Keratinocyte (primary cell): Measurements from ENCODE around the gene SCAF1. TPM values are rescaled to one million over a fixed set of nuclear protein-coding genes. Genes with fewer than 3 reads are reported as not detected.

Source experiments
- DNase-seq: peaks from one replicate; pipeline ENCODE4 v3.0.0-alpha.2; 2011; ENCODE audit warnings: low read depth, missing footprints, low spot score
- FAIRE-seq: peaks from 2 replicates; lab custom pipeline; 2011; peaks lifted over from hg19 to GRCh38; lab: Jason Lieb, UNC
- H2AFZ ChIP-seq: 2 replicates; pipeline ENCODE4 v1.6.0; 2012; ENCODE audit warnings: low read length, control low read depth, inconsistent platforms; ENCODE audit not compliant: control insufficient read depth
- H3K27ac ChIP-seq: 2 replicates; pipeline ENCODE4 v1.5.1; 2011; ENCODE audit warnings: low read length; ENCODE audit not compliant: control insufficient read depth, insufficient read depth
- H3K27me3 ChIP-seq: 3 replicates; pipeline ENCODE4 v1.6.0; 2011; ENCODE audit warnings: low read length; ENCODE audit not compliant: control insufficient read depth, insufficient read depth; ENCODE audit errors: extremely low read depth
- H3K36me3 ChIP-seq, 2 experiments: 2 replicates in 1 of 2; 3 replicates in 1 of 2; pipeline ENCODE4 v1.5.1; 2011; ENCODE audit warnings: low read length in 2 of 2, mild to moderate bottlenecking in 1 of 2; ENCODE audit not compliant: control insufficient read depth in 2 of 2, insufficient read depth in 2 of 2; ENCODE audit errors: extremely low read depth in 1 of 2
- H3K4me1 ChIP-seq: 3 replicates; pipeline ENCODE4 v1.5.1; 2011; ENCODE audit warnings: low read length; ENCODE audit not compliant: control insufficient read depth, insufficient read depth; ENCODE audit errors: extremely low read depth
- H3K4me2 ChIP-seq: 3 replicates; pipeline ENCODE4 v1.6.0; 2011; ENCODE audit warnings: low read depth, low read length; ENCODE audit not compliant: control insufficient read depth, insufficient read depth; ENCODE audit errors: extremely low read depth
- H3K4me3 ChIP-seq, 3 experiments: fragments of 200-600 bp in 1 of 3; sonication (generic) in 1 of 3; 2 replicates in 2 of 3; 3 replicates in 1 of 3; pipeline ENCODE4 v1.5.1; 2011 to 2016; ENCODE audit warnings: low read length in 3 of 3, mild to moderate bottlenecking in 3 of 3, control low read depth in 2 of 3, inconsistent platforms in 1 of 3, low read depth in 1 of 3, mixed read lengths in 1 of 3, mixed run types in 1 of 3, moderate library complexity in 1 of 3; ENCODE audit not compliant: control insufficient read depth in 2 of 3, insufficient read depth in 2 of 3; ENCODE audit errors: extremely low read depth in 1 of 3
- H3K79me2 ChIP-seq: 2 replicates; pipeline ENCODE4 v1.6.0; 2012; ENCODE audit warnings: low read length; ENCODE audit not compliant: control insufficient read depth, insufficient read depth
- H3K9ac ChIP-seq: 3 replicates; pipeline ENCODE4 v1.6.0; 2011; ENCODE audit warnings: low read length; ENCODE audit not compliant: control insufficient read depth, insufficient read depth; ENCODE audit errors: extremely low read depth
- H3K9me1 ChIP-seq: 3 replicates; pipeline ENCODE4 v1.6.0; 2011; ENCODE audit warnings: low read length; ENCODE audit not compliant: control insufficient read depth, insufficient read depth; ENCODE audit errors: extremely low read depth
- H3K9me3 ChIP-seq: 2 replicates; pipeline ENCODE4 v1.5.1; 2012; ENCODE audit warnings: low read depth, low read length; ENCODE audit not compliant: control insufficient read depth
- H4K20me1 ChIP-seq: 3 replicates; pipeline ENCODE4 v1.6.0; 2011; ENCODE audit warnings: low read length; ENCODE audit not compliant: control insufficient read depth, insufficient read depth; ENCODE audit errors: extremely low read depth
- CTCF ChIP-seq, 3 experiments: IDR thresholded peaks in 1 of 3; conservative IDR thresholded peaks in 1 of 3; optimal IDR thresholded peaks in 1 of 3; 2 replicates in 2 of 3; 3 replicates in 1 of 3; pipeline versions ENCODE3 to v1.5.1; 2011; ENCODE audit warnings: low read length in 3 of 3, mild to moderate bottlenecking in 3 of 3, moderate library complexity in 2 of 3, control low read depth in 1 of 3, inconsistent platforms in 1 of 3; ENCODE audit not compliant: insufficient read depth in 2 of 3; ENCODE audit errors: extremely low read depth in 1 of 3
- EZH2 ChIP-seq: IDR thresholded peaks from one replicate; pipeline ENCODE4 v1.6.1; 2012; ENCODE audit warnings: inconsistent platforms, mild to moderate bottlenecking, low read length, moderate library complexity
- dilution Hi-C: fragments of 300-500 bp; cut with MboI; formaldehyde crosslinking; loops from one replicate; pipeline ENCODE4 v1.7.0; 2020; ENCODE audit warnings: low sequenced_read_pairs; ENCODE audit not compliant: extremely low pct_ligation_motif_present
- polyA plus RNA-seq, 5 experiments: library from polyadenylated mRNA; depleted of rRNA in 3 of 5; stranded (reverse) in 3 of 5; stranded (forward) in 1 of 5; unstranded in 1 of 5; fragments of >200 nt; gene quantifications; 1 replicate in 1 of 5; 2 replicates in 3 of 5; 3 replicates in 1 of 5; pipeline versions ENCODE4 v1.2.1 to v1.2.3, GENCODE V29; 2011 to 2012; ENCODE audit warnings: missing spikeins in 2 of 5, low read depth in 1 of 5, low replicate concordance in 1 of 5

Gene SCAF1
- polyA plus RNA-seq, 1 donor (not counting 4 experiments of a cell fraction or from before 2014, with no cell fraction given) = 3.4 TPM

GRCh38 chr19:49594157-49594992 is 47.6 kb upstream of the SCAF1 start:
- Histone ChIP-seq H3K4me2 (no peak overlapping the region), H3K79me2 (peaks cover 32% of the 10 kb centered on the region)

GRCh38 chr19:49594993-49595818 is 46.8 kb upstream of the SCAF1 start:
- Histone ChIP-seq H3K4me2 (no peak overlapping the region), H2AFZ (no peak overlapping the region), H3K27me3 (no peaks in the 10 kb centered on the region), H3K27ac (no peak overlapping the region), H3K9ac (no peak overlapping the region), H4K20me1 (peaks cover 2% of the 10 kb centered on the region), H3K4me1 (peaks cover 17% of the 10 kb centered on the region), H3K36me3 (peaks cover 19 to 22% of the 10 kb centered on the region in 2 experiments), H3K4me3 (no peak overlapping the region), H3K79me2 (peaks cover 35% of the 10 kb centered on the region), H3K9me3 (no peaks in the 10 kb centered on the region), H3K9me1 (no peaks in the 10 kb centered on the region)
- dilution Hi-C loops = no loop called here
- FAIRE-seq = no peak
- no peak for DNase-seq
- TF ChIP-seq CTCF (optimal IDR thresholded peaks at IDR 0.05 in 1 of 3, IDR thresholded peaks at IDR 0.05 in 1 of 3, conservative IDR thresholded peaks at IDR 0.05 in 1 of 3; ENCODE audit: extremely low read depth in 1 of 3, insufficient read depth in 2 of 3, low read length in 3 of 3) = no peak
- TF ChIP-seq EZH2 = no peak

More at GRCh38 chr19:49594157-49594992, 47.6 kb upstream of the SCAF1 start:
- H3K36me3 ChIP-seq = peaks cover 12 to 17% of the 10 kb centered on the region in 2 experiments
- dilution Hi-C loops = no loop called here
- H3K9ac ChIP-seq = no peak overlapping the region
- DNase-seq = no peak
- FAIRE-seq = no peak
- no peak overlapping the region for H2AFZ ChIP-seq
- no peaks in the 10 kb centered on the region for H3K9me1 ChIP-seq
- H3K9me3 ChIP-seq = no peaks in the 10 kb centered on the region
- H3K4me1 ChIP-seq = peaks cover 18% of the 10 kb centered on the region
- H3K4me3 ChIP-seq = no peak overlapping the region
- H4K20me1 ChIP-seq = peaks cover 2% of the 10 kb centered on the region
- H3K27ac ChIP-seq = no peak overlapping the region
- no peaks in the 10 kb centered on the region for H3K27me3 ChIP-seq
- no peak for TF ChIP-seq EZH2
- no peak for TF ChIP-seq CTCF (optimal IDR thresholded peaks at IDR 0.05 in 1 of 3, IDR thresholded peaks at IDR 0.05 in 1 of 3, conservative IDR thresholded peaks at IDR 0.05 in 1 of 3; ENCODE audit: extremely low read depth in 1 of 3, insufficient read depth in 2 of 3, low read length in 3 of 3)
